GM20000 (cell line): ENCODE results near the gene ZNF700.
"Not testable (repeated sequence)": the region's sequence is repeated elsewhere in the genome, so short reads cannot be mapped to it uniquely, and the experiment has no call there.

Experiments used
- DNase-seq: peaks from one replicate; pipeline ENCODE4 v3.0.0; 2012; ENCODE audit warnings: low spot score
- TF ChIP-seq, protein P1 (sequence below): IDR thresholded peaks from 2 replicates; pipeline ENCODE4 v1.5.1; 2012; ENCODE audit warnings: mild to moderate bottlenecking, control low read depth; ENCODE audit errors: extremely low read depth, missing control alignments

Gene ZNF700

GRCh38 chr19:11987405-11988281 lies 62.7 kb downstream of the ZNF700 start:
- TF ChIP-seq, protein P1, sequence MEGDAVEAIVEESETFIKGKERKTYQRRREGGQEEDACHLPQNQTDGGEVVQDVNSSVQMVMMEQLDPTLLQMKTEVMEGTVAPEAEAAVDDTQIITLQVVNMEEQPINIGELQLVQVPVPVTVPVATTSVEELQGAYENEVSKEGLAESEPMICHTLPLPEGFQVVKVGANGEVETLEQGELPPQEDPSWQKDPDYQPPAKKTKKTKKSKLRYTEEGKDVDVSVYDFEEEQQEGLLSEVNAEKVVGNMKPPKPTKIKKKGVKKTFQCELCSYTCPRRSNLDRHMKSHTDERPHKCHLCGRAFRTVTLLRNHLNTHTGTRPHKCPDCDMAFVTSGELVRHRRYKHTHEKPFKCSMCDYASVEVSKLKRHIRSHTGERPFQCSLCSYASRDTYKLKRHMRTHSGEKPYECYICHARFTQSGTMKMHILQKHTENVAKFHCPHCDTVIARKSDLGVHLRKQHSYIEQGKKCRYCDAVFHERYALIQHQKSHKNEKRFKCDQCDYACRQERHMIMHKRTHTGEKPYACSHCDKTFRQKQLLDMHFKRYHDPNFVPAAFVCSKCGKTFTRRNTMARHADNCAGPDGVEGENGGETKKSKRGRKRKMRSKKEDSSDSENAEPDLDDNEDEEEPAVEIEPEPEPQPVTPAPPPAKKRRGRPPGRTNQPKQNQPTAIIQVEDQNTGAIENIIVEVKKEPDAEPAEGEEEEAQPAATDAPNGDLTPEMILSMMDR = no peak
- DNase-seq = peak; percentile 88

DNA sequence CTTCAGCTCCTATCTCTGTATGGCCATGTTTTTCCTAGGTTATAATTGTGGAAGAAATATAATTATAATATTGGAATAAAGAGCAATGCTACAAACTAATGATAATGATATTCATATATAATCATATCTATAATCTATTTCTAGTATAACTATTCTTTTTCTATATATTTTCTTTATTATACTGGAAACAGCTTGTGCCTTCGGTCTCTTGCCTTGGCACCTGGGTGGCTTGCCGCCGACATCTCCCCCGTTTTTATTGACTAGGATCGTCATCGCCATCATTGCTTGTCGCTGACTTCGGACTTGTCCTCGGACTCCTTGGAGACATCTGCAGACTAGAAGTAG lies 64.2 kb downstream of the ZNF700 start:
- TF ChIP-seq, protein P1 = no peak
- DNase-seq = no peak

GRCh38 chr19:11991921-11992320 lies 67.0 kb downstream of the ZNF700 start:
- not testable (repeated sequence) for DNase-seq

DNA sequence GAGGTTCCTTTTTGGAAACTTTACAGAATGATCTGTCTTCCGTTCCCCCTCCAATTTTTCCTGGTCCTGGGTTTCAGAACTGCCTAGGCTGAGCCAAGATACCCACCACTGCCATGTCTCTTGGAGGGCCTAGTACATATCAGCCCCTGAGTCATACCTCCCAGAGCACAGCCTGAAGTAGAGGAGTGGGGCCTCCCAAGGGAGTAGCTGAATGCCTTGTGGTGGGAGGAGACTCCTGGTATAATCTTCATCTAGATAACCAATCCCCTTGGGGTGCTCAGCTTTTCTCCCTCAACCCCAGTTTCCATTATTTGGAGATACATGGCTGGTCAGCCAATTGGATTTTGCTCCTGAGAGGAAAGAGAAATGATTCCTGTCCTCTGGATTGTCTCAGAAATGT lies 70.3 kb downstream of the ZNF700 start:
- TF ChIP-seq, protein P1 = no peak
- DNase-seq = no peak
